SH-SY5Y (cell line): ENCODE measurements around the gene KAT2B.

ENCODE experiments used
- GATA2 ChIP-seq: IDR thresholded peaks from 2 replicates; pipeline ENCODE4 v1.6.1; 2011; ENCODE audit warnings: mild to moderate bottlenecking, low read depth, low read length
- GATA3 ChIP-seq: IDR thresholded peaks from 2 replicates; pipeline ENCODE4 v1.6.1; 2011; ENCODE audit warnings: low read depth, mild to moderate bottlenecking, low read length, moderate library complexity

GRCh38 chr3:20039466-20039764, 831 bp upstream of the KAT2B start:
- TF ChIP-seq GATA3 (no peak), GATA2 (no peak)
